OCI-LY1 (cell line): ENCODE measurements around the gene PSMD1.

Experiments
- CTCF ChIP-seq: fragments of 200-600 bp; sonication (generic), shearing (Covaris generic); IDR thresholded peaks from 2 replicates; pipeline ENCODE4 v1.5.1; 2017; ENCODE audit warnings: mild to moderate bottlenecking, antibody characterized with exemption, low read length, moderate library complexity, mixed read lengths
- EZH2 ChIP-seq: fragments of 200-600 bp; sonication (generic), shearing (Covaris generic); IDR thresholded peaks from 2 replicates; pipeline ENCODE4 v1.8.0; 2017; ENCODE audit warnings: borderline replicate concordance, mixed run types, mild to moderate bottlenecking, antibody characterized with exemption, low read length, moderate library complexity, mixed read lengths

GRCh38 chr2:231126123-231126522 is 69.5 kb downstream of the PSMD1 start:
- TF ChIP-seq CTCF (no peak), EZH2 (no peak)
